HCEC 1CT (cell line): Measurements from ENCODE around the gene DSC1.
"Not testable (repeated sequence)": the region's sequence is repeated elsewhere in the genome, so short reads cannot be mapped to it uniquely, and the experiment has no call there.

Experiments
- DNase-seq: peaks from one replicate; pipeline ENCODE4 v3.0.0-alpha.2; 2017

The DSC1 gene, protein sequence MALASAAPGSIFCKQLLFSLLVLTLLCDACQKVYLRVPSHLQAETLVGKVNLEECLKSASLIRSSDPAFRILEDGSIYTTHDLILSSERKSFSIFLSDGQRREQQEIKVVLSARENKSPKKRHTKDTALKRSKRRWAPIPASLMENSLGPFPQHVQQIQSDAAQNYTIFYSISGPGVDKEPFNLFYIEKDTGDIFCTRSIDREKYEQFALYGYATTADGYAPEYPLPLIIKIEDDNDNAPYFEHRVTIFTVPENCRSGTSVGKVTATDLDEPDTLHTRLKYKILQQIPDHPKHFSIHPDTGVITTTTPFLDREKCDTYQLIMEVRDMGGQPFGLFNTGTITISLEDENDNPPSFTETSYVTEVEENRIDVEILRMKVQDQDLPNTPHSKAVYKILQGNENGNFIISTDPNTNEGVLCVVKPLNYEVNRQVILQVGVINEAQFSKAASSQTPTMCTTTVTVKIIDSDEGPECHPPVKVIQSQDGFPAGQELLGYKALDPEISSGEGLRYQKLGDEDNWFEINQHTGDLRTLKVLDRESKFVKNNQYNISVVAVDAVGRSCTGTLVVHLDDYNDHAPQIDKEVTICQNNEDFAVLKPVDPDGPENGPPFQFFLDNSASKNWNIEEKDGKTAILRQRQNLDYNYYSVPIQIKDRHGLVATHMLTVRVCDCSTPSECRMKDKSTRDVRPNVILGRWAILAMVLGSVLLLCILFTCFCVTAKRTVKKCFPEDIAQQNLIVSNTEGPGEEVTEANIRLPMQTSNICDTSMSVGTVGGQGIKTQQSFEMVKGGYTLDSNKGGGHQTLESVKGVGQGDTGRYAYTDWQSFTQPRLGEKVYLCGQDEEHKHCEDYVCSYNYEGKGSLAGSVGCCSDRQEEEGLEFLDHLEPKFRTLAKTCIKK

DNA sequence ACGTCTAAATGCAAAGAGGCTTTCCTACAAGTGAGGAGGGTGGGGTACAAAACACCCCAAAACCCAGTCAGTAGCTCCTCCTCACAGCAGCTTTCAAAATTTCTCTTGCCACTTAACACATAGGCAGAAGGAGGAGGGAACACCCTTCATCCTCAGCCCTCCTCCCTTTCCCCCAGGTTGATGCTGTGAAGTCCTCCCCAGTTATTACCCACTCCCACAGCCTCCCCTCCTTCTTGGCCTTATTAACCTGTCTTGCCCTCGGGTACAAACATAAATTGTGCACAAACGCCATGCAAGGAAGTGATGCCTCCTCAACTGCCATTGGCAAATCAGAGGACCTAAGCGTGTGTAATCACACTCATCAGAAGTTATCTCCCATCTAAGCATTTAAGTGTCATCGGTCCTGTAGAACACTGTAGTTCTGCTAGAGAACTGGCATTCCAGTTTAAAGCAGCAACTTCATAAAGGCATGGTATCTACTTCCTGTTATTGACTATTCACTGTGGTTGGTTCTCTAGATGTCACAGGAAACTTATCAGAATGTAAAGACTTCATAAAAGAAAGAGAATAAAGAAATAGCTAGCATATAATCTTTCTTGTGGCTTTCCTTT lies at the start of gene DSC1:
Gene DSC1, minus strand, starts transcription at position 32 of the 611 bp plus-strand sequence. CDS start 262 bp downstream, outside the sequence.
- DNase-seq = no peak

DNA sequence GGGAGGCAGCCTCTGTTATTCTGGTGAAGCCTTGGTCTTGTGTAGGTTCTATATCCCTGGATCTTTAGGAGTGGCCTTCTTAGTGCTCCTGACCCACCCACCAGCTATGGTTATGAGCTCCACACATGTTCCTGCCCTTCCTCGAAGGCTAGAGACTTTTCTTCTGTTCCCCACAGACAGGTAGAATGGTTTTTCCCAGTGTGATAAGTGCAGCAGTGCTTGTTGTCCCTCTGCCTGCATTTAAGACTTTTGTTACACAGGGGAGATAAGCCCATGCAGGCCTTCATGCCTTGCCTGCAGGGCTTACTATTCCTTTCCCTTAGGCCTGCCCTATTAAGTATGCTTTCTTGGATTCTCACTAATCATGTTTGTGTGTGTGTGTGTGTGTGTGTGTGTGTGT lies 48.4 kb upstream of the DSC1 start:
- no peak for DNase-seq

DNA sequence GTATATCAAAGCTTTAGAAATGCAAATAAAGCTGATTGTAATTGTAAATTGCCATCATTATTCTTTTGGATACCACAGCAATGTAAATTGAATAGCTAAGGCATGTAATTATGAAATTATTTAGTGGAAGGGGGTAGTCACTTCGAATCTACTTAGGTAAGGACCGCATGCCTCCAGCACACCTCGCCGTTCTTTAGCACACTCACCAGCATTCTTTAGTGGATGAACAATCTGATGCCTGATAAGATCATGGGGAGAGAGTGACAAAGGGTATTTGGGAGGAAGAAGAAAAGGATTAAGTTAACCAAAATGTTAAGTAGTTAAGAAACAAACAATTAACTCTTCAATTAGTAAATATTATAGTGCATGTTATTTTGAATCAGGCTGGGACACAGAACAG lies 46.4 kb upstream of the DSC1 start:
- DNase-seq = no peak

DNA sequence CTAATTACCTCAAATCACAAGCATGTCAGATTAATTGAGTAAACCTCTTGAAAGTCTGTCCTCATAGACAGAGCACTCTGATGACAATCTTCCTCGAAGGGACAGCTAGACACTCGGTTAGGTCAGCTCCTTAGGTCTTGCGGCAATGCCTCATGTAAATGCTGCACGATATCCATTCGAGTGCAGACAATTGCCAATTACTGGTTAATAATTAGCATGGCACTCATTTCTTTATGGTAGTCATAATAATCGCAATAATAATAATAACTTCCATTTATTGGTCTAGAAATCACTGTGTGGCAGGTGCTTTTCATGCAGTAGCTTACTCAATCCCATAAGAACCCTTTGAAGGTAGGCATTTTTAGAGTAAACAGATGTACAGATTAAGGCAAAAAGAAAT lies 44.7 kb upstream of the DSC1 start:
- no peak for DNase-seq

DNA sequence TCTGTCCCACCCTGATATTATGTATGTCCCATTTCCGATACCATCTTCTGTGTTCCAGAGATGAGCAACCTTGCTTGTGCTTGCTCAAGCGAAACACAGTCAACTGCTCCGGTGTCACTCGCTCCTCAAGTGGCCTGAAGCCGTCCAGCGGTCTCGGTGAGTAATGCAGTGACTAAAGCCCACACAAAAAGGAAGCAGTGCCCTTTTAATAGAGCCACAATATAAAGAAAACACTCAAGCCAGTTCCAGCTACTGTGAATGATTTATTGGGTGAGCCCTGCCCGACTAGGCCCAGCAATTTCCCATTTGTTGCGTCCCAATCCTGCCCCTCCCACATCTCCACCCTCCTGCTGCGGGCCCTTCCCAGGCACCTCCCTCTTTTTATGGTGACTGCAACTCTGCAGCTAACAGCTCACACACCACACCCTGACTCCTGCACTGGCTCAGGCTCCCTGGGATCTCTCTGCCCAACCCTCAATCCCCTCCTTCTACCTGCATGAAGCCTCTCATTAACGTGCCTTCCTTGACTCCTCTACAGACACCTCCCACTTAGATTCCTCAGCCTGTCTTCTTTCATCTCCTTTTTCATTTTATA lies 44.2 kb upstream of the DSC1 start:
- no peak for DNase-seq

DNA sequence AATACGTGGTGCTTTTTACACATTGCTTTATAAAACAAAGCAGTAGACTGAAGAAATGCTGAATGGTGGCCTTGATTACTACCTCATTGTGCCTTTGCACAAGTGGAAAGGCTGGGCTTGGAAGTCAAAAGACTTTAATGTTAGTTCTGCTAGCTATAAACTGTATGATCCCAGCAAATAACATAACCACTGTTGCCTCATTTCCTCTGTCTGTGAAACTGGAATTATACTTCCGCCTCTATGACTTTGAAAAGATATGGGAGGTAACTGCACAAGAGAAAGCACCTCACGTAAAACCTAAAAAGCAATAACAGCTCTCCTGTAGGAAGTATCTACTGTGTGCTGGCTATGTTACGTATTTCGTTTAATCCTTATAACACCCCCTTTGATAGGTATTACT lies 43.4 kb upstream of the DSC1 start:
- DNase-seq = no peak

DNA sequence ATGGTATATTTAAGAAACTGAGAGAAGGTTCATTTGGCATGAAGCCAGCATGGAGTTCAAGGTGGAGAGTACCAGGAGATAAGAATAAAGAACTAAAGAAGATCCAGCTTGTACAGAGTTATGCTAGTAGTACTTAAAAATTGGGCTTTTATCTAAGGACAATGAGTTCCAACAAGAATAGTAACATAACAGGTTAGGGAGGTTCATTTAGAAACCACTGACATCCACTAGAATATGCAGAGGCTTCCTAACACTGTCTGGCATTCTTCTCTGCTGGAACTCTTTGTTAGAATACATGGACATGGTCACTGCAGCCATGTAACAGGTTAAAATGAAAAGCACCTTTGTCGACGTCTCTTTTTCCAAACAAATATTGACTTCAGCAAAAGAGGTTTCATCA lies 42.6 kb upstream of the DSC1 start:
- no peak for DNase-seq

DNA sequence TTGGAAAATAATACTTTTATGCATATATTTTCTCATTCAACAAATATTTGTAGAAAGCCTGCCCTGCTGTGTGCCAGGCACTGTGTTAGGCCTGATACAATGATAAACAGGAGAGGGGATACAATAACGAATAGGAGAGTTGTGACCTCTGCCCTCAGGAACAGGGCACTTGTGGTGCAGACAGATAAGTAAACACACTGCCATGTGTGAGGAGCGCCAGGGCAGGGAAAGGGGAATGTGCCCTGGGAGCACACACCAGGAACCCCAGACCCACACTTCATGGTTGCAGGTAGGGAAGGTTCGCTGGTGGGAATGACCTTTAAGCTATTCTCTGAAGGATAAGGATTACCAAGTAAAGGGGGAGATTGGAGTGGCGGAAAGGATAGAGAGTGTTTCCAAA lies 42.2 kb upstream of the DSC1 start:
- DNase-seq = no peak

DNA sequence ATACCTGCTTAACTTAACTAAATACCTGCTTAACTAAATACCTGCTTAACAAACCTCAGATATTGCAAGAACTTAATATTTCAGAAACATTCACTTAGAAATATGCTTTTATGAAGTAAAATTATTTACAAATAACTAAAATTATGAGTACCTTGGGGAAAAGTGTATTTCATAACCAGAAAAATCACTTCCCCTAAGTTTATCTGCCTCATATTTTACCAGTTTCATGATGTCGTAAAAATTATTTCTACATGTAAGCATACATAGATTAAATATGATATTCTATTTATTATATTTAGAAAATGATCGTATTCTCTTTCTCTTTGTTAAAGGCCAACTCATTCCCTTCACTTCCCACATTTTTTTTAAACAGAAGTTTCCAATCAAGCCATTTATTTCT lies 41.5 kb upstream of the DSC1 start:
- DNase-seq = no peak

DNA sequence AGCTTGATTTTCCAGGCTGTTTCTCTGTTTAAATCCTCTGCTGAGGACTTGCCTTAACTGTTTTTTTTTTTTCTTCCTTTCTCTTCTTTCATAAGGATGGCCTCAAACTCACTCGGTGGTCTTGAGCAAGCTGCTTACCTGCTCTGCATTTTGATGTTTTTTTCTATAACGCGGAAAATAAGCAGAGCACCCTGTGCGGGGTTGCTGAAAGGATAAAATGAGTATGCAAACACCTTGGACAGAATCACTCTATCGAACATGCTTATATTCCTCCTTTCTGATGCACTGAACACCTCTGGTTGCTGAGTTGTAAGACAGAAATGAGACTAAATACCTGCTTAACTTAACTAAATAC lies 41.1 kb upstream of the DSC1 start:
- DNase-seq = no peak

DNA sequence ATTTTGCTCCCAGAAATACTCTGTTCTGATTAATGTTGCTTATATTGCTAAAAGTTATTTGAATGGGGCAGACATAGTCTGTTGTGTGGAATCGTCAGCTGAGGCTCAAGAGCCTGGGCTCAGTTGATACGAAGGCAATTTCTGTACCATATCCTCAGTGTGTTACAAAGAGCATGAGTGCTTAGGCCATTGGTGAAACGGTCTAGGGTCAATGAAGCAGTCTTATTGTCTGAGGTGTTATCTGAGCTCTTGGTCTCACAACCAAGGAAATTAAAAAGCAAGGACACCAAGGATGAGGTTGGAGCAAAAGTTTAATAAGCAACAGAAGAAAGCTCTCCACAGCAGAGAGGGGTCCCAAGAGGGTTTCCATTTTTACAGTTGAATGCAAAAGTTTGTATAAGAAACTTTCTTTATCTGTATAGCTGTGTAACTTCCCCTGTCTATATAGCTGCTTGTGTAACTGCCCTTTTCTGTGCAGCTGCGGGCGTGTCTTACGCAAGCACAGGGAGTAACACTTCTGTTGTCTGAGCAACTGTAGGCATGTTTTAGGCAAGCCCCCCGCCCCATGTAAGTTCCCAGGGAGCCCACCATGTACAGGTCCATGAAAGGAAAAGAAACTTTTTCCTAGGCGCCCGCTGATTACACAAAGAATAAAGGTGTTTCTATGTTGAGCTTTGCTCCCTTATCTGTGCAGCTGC lies 40.6 kb upstream of the DSC1 start:
- no peak for DNase-seq

DNA sequence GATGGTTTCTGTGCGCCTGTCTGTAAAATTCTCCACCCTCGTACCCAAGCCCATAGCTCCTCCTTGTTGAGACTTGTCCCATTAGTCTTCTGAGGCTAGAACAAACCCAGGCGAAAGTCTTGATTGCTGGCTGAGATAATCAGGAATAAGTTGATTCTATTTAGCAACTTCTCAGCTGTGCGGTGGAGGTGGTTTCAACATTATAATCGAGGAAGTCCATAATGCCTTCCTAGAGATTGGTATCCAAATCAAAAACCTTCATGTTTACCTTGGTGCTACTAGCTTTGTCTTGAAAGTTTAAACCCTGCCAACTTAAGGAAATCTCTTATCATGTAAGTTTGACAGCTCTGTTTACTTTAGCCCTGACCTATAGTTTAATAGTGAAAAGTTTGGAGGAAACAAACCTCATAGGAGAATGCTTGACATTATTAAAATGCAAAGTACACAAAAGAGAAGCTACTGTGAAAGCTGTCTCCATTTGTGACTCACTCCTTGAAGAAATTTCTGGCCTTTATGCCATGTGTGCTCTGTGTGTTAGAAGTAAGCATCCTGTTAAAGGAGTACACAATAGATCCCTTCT lies 36.6 kb upstream of the DSC1 start:
- no peak for DNase-seq

DNA sequence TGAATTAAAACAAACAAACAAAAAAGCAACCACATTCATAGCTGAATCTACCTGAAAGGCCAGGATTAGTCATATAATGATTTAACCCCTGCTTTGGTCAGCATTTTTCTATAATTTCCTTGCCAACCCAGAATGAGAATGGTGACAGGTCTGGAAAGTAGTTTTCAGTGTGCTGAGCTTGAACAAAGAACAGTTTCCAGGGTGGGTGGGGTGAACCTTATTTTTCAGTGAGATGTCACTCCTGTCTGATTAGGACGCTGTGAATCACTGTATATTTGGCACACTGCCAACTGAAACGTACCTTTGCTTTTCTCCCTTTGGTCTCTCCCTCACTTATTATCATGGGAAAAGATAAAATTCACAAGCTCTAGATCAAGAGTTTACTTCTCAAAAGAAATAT lies 35.0 kb upstream of the DSC1 start:
- no peak for DNase-seq

DNA sequence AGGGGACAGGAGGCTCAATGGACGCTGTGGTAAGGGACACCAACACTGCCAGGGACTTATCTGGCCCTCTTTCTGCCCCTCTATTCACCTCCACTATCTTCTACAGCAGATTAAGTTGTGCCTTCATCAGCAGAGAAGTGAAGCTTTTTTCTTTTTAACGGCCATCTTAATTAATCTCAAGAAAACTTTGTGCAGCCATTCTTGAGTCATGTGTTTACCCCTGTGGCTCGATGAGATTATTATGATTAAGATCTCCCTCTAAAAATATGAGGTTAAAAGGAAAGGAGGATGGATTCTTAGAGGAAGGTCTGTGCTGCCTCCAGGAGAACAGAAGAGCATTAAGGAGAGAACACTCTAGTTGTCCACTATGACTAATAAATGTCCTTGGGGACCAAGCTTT lies 32.4 kb upstream of the DSC1 start:
- no peak for DNase-seq

DNA sequence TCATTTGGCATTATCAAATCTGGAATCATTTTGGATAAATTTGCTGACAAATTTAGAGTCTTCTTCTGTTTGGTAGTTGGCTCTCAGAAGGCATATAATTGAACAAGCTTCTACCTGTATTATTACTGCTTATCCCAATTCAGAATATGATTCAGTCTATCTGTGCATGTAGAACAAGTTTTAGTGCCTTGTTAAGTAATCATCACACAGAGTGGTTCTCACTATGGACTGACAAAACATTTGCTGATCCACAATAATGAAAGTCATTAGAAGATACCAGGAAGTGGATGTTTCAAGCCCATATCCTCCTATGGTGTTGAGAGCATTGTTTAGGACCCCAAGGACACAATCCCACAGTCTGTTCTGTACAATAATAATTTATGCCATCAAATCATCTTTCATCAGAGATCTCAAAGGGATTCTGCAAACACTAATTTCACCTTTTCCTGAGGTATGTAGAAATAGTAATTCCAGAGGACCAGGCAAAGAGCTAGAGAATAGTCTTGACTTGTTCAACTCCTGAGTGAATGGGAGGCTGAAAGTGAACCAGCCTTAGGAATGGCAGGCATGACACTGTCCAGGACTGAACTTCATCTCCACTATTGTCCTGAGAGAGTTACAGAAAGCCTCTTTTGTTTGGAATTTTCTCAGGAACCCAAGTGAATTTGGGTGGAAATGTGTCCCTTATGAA lies 29.6 kb upstream of the DSC1 start:
- DNase-seq = no peak

DNA sequence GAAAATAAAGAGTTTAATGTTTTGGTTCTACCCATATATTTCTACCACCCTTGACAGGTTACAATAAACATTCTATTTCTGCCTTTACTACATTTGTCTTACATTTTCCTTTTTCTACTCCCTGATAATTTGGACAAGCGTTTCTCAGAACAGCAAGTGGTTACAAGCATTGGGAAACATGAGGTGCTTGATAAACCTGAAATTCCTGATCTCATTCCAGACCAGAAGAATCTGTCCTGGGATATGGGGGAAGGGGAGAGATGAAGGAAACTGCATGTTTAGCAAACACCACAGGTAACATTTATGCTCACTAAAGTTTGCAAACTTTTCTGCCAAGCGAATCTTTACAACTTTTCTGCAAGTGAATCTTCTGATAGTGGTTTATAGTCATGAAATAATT lies 28.3 kb upstream of the DSC1 start:
- no peak for DNase-seq

DNA sequence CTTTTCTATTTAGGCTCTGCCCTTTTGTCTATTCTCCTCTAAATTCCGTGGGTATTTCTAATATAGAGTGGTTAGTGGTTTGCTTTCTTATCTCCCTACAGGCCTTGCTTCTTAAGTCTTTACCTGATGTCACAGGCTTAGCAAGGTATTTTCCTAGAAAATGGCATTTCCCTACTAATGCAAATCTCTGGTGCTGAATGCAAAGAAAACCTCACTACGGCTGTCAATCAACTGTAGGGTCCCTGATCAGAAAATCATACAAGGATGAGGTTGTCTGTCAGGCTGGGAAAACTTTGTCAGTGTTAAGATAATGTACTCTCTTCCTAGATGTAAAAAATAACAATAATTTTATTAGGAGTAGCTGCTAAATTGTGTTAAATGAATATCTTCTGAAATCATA lies 27.1 kb upstream of the DSC1 start:
- DNase-seq = no peak

DNA sequence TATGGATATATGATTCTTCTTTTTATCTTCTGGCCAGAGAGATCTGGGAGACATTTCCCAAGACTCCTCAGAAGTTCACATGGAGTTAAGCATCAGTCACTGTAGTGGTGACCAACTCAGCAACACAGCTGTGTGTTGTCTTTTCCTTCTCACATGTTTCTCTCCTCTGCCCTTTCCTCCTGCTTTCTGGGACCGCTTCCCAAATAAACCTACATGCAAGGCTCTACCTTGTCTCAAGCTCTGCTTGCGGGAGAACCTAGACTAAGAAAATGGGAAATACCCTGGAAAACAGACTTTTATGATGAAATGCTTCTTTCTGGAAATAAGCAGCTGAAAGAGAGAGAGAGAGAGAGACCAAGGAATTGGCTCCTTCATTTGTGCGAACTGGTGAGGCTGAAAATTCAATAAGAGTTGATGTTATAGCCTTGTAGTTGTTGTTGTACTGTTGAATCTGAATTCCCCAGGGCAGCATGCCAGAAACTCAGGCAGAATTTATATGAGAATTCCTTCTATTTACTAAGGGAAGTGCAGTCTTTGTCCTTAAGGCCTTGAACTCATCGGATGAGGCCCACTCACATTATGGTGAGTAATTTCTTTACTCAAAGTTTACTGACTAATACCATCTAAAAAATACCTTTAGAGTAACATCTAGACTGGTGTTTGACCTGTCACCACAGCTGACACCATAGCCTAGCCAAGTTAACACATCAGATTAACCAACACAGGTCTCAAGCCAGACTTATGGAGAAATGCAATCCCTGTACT lies 22.7 kb upstream of the DSC1 start:
- DNase-seq = no peak

DNA sequence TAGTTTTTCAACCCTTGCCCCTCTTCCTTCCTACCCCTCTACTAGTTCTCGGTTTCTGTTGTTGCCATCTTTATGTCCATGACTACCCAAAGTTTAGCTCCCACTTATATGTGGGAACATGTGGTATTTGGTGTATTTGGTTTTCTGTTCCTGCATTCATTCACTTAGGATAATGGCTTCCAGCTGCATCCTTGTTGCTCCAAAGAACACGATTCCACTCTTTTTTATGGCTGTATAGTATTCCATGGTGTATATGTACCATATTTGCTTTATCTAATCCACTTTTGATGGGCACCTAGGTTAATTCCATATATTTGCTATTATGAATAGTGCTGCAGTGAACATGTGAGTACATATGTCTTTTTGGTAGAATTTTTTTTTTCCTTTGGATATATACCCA lies 20.6 kb upstream of the DSC1 start:
- DNase-seq = no peak

DNA sequence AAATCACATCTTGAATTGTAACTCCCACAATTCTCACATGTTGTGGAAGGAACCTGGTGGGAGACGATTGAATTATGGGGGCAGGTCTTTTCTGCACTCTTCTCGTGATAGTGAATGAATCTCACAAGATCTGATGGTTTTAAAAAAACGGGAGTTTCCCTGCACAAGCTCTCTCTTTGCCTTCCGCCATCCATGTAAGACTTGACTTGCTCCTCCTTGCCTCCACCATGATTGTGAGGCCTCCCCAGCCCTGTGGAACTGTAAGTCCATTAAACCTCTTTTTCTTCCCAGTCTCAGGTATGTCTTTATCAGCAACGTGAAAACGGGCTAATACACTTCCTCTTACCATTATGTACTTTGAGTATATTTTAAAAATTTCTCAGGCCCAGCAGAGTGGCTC lies 14.7 kb upstream of the DSC1 start:
- DNase-seq = not testable (repeated sequence)

DNA sequence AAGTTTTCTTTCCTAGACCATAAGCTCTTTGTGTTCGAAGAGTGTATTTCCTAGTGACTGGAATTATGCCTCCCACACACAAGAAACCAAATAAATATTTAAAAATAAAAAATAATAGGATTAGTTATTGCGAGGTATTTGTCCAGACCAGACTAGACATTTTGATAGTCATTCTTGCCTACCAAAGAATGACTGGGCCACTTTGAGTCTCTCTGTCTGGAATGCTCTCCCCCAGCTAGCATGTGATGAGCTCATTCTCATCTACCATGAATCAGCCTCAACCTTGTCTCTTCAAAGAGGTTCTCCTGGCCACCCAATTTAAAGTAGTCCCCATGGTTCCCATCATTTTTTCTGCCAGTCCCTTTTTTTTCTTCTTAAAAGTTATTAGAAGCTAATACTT lies 13.9 kb upstream of the DSC1 start:
- DNase-seq = no peak
